Glomerular visceral epithelial cell (primary cell): ENCODE data around the gene CD72.

Source experiments
- DNase-seq: peaks from one replicate; pipeline ENCODE4 v3.0.0-alpha.2; 2016; ENCODE audit errors: extremely low spot score

CD72 gene, protein sequence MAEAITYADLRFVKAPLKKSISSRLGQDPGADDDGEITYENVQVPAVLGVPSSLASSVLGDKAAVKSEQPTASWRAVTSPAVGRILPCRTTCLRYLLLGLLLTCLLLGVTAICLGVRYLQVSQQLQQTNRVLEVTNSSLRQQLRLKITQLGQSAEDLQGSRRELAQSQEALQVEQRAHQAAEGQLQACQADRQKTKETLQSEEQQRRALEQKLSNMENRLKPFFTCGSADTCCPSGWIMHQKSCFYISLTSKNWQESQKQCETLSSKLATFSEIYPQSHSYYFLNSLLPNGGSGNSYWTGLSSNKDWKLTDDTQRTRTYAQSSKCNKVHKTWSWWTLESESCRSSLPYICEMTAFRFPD

DNA sequence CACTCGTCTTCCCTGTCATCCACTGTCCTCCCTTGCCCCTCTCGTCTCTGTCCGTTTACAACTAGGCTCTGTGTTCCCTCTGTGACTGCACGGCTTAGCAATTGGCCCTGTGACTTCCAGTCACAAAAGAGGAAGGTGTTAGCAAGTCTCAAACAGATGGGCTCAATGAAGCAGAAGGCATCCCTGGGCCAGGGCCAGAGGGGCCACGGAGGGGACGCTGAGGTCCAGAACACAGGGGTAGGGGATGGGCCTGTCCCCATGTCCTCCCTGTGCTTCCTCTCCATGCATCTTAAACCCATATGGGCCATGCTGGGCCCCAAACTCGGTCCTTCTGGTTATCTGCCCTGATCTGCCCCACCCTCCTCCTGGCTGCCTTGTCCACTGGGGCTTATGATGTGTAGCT is at the start of gene CD72:
CD72 (minus strand) TSS at position 89 of the 403 bp plus-strand sequence. CDS start 110 bp downstream, outside the sequence.
- DNase-seq: no peak

DNA sequence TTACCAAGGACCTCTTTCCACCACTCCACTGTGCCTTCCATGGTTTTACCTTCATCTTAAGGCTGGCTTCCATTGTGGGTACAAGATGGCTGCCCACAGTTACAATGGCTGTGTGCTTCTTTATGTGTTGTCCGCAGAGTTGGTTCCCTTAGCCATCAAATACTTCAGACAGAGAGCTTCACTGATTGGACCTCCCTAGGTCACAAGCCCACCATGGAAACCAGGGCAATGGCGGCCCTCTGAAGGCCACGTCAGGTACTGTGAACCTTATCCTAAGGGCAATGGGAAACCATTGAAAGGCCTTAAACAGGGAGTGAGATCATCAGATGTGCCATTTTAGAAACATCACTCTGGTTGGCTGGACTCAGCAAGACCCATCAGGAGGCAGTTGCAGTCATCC is 49.7 kb upstream of the CD72 start:
- no peak for DNase-seq

DNA sequence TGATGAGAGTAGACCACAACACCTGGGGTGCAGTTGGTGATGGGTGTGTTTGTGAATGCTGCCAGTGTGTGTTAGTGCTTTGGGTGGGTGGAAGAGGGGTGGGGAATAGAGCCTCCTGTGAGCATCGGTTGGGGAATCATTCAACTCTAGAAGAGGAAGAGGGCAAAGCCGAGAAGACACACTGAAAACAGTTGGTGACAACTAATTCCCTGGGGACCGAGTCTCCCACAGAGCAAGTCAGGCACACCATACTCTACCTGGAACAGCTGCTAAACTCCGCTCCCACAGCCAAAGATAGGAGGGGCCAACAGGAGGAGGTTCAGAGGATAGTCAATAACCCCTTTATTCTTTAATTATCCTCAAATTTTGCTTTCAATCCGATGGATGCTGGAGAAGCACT is 48.3 kb upstream of the CD72 start:
- no peak for DNase-seq

DNA sequence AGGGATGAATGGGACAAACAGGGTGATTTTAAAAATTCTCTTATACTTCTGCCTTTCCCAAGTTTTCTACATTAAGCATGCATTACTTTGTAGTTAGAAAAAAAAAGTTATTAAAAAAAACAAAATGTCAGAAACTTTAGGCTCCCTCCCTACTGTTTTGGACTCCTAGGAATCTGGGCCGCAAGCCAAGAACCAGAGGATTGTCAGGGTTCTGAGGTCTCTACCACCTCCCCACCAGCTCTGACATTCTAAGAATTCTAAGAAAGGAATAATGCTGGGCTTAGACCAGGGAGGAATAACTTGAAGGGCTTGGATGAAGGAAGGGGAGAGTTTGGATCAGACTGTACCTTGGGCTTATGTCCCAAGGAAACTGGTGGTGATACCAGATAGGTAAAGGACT is 47.8 kb upstream of the CD72 start:
- DNase-seq: peak; percentile 67

DNA sequence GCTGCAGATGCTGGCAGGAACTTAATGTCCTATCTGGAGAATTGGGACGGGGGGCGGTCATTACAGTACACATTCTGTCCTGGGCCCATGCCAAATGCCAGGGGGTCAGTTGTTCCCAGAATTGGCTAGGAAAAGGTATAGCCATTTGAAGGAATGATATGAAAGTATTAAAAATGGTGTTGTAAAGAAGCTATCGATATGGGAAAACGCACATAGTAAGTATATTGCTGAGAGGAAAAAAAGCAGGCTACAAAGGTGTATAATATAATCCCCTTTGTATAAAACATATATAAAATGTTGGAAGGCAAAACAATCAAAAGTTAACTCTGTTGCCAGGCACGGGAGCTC is 47.2 kb upstream of the CD72 start:
- DNase-seq: no peak

DNA sequence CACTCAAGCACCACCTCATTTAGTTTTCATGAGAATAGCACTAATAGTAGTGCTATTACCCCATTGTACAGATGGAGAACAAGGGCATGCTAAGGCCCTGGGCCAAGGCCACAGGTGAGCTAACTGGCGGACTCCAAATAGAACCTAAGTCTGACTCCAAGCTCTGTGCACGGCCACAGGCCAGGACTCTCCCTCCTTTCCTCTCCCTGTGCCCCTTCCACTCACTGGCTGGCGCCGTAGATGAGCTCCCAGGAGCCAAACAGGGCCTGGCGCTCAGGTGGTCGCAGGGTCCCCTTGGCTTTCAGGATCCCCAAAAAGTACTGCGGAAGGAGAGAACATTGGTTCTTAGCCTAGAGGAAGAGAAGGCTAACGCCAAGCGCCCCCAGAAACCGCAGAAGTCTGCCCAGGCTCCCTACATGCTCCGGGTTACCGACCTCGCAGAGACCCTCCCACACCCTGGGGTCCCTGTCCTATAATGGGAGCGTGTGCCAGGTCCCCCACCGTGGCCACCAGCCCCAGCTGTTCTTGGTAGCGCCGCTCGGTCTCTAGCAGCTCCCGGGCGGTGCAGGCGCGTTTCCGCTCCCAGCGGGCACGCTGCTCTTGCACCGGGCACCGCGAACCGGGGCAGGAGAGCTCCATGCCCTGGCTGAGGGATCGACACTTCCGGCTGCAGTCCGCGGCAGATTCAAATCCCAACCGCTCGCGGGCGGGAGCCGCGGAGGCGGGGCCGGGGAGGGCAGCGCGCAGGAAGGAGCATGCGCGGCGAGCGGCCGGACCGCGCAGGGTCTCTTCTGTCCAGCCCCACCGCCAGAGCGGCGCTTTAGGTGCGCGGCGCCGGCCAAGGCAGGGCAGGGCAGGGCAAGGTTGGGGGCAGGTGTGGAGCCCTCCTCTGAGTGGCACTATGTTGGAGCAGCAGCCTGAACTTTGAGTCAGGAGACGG is 46.6 kb upstream of the CD72 start, which contains the start of gene ARHGEF39:
ARHGEF39 (minus strand) TSS at position 665 of the 940 bp plus-strand sequence; CDS start at position 639, 26 bp downstream.
- peak; percentile 87 for DNase-seq

DNA sequence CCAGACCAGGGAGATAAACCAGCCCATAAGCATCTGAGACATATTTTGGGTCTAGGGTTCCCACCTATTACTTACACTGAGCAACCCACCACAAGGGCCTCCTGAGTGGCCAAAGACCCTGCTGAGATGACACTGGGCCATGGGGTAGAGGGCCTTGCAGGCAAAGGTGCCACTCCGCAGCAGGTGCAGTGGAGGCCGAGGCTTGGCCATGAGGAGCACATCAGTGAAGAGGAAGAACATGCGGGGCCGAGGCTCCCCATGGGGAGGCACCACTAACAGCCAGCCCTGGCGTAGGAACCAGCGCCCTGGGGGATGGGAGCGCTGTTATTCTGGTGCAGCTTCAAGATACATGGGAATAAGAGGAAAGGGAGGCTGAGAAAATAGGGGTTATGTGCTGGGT is 44.2 kb upstream of the CD72 start:
- DNase-seq: no peak

DNA sequence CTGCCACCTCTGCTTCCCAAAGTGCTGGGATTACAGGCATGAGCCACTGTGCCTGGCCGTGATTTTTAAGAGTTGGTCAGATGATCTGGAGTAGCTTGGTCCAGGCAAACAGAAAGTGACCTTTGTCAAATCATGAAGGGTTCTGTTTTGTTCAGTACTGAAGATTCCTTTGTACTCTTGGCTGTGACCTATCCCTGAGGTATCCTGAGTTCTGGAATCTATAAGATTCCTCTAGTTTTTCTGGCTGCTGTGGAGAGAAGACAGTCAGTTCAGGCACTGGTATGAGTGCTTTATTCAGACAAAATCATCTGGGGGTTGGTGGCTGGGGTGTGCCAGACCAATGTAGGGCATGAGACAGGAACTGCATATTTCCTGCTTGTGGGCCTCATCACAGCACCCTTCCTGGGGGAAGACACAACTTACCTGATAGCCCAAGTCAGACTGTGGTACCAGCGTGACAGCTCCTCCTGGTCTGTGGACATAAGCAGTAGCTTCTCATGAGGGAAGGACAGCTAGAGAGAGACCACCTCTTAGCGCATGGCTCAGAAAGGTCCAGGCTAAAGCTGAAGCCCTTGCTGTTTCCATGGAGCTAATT is 43.6 kb upstream of the CD72 start:
- no peak for DNase-seq

DNA sequence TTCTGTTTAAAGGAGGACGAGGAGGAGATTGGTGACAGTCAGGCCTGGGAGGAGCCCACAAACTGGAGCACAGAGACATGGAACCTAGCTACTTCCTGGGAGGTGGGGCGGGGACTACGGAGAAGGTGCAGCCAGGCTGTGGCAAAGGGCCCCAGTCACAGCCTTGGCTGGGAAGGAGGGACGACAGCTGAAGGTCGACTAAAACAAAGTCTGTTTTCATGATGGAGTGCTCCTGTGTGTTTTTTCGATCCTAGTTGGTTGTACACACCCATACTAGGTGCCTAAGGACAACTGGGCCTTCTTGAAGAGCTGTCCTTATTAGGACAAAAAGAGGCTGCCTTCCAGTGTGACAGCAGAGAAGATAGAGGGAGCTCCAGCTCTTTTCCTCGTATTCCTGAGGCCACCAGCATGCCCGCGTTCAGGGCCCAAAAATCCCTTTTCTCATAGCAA is 42.8 kb upstream of the CD72 start:
- DNase-seq: no peak

DNA sequence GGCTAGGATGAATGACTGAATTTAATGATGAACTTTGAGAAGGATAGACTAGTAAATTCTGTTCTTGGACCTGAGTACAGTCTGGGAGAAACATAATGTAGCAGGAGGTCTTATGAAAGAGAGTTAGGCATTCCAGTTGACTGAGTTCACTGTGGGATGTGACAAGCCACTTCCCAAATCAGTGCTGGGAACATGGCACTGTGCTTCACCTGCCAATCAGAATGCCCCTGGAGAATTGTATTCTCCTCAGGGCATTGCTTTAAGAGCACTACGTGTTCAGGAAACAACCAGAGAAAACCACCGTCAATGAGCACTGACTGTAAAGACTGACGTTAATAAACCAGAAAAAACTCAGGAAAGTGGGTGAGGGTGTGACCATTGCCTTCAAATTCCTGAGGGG is 41.1 kb upstream of the CD72 start:
- peak; percentile 56 for DNase-seq

DNA sequence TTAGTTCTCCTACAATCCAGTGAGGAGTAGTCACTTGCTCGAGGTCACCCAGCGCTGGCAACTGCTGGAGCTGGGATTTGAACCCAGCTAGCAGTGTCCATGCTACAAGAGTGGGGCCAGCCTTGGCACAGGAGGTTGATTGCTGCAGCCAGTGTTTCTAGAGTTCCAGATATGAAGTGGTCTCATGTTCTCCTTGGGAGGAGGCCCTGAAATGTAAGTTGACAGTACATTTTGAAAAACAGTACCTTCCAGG is 40.7 kb upstream of the CD72 start:
- peak; percentile 59 for DNase-seq

DNA sequence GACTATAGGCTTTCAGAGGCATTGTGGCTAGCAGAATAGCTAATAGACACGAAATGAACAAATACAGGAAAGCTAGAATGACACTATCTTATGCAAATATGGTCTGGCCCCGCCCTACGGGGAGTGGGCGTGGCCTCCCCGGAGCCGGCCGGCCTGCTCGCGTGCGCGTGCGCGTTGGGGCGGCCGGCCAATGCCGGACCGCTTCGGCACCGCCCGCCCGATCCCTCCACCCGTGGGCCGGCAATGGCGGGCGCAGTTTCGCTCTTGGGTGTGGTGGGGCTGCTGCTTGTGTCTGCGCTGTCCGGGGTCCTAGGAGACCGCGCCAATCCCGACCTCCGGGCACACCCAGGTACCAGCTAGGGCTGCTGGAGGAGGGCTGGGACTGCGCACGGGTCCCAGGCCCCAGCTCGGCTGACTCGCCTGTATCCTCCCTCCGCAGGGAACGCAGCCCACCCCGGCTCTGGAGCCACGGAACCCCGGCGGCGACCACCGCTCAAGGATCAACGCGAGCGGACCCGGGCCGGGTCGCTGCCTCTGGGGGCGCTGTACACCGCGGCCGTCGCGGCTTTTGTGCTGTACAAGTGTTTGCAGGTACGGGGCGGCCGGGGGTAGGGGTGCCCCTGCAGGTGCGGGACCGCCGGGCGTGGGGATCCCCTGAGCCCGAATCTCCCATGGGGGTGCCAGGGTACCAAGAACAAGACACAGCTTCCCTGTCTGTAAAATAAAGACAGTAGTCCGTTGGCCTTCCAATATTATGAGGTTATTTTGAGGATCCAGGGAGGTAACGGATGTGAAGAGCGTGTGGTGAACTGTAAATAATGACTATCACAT is 40.1 kb upstream of the CD72 start, which contains the start of gene CCDC107:
CCDC107 (plus strand) TSS at position 156 of the 831 bp plus-strand sequence; CDS start at position 244, 88 bp downstream.
- DNase-seq: peak; percentile 93

DNA sequence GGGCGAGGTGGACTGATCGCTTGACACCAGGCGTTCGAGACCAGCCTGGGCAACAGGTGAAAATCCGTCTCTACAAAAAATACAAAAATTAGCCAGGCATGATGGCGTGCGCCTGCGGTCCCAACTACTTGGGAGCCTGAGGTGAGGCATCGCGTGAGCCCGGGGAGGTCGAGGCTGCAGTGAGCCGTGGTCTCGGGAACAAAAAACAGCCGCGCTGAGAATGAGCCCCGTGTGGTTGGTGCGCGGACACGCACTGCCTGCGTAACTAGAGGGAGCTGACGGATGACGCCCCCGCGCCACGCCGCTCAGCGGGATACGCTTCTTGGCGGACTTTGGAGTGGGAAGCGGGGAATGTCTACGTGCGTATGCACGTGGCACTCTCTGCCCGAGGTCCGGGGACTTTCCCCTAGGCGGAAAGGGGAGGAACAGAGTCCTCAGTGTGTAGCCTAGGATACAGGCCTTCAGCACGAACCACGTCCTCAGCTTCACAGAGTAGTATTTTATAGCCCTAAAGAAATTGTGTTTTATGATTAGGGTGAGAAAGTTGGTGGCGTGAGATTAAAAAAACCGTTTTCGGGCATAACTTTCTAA is 39.4 kb upstream of the CD72 start, which contains the start of gene RMRP:
RMRP (minus strand) TSS at position 474 of the 591 bp plus-strand sequence.
- peak; percentile 100 for DNase-seq

DNA sequence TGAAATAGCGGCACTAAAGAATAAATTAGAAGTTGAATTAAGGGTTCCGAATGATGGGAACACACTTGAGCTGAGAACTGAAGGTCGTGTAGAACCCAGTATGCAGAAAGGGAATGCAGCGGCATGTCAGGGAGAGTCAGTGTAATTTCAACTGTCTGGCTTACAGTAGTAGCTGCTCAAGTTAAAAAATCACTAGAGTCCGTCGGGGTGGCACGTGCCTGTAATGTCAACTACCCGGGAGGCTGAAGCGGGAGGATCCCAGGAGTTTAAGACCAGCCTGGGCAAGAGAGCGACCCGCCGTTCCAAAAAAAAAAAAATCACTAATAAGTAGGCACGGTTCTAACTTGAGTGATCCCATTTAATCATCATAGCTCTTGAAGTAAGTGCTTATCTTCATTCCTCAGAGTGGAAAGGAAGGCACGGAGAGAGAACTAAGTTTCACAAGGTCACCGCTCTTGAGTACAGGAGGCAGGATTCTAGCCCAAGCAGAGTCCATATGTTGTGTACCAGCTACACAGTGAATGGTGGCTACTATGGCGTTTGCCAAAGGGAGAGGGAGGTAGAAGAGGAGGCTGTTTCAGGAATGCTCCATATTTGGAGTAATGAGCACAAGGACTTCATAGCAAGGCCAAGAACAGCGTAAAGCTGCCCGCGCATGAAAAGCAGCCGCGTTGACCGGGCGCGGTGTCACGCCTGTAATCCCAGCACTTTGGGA is 38.8 kb upstream of the CD72 start:
- no peak for DNase-seq

DNA sequence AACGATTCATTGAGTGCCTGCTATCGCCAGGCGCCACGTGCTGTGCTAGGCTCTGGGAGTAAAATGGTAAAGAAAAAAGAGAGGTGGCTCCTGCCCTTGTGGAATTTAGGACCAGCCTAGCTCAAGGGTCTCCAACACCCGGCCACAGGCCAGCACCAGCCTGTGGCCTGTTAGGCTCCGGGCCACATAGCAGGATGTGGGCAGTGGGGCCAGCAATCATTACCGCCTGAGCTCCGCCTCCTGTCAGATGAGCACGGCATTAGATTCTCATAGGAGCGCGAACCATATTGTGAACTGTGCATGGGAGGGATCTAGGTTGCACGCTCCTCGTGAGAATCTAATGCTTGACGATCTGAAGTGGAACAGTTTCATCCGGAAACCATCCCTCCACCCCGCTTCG is 38.1 kb upstream of the CD72 start:
- DNase-seq: no peak

DNA sequence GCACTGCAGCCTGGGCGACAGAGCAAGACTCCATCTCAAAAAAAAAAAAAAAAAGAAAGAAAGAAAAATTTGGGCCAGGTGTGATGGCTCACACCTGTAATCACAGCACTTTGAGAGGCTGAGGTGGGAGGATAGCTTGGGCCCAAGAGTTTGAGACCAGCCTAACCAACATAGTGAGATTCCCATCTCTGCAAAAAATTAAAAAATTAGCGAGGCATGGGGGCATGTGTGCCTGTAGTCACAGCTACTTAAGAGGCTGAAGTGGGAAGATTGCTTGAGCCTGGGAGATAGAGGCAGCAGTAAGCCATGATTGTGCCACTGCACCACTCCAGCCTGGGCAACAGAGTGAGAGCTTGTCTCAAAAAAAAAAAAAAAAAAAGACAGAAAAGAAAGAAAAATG is 35.4 kb upstream of the CD72 start:
- no peak for DNase-seq

DNA sequence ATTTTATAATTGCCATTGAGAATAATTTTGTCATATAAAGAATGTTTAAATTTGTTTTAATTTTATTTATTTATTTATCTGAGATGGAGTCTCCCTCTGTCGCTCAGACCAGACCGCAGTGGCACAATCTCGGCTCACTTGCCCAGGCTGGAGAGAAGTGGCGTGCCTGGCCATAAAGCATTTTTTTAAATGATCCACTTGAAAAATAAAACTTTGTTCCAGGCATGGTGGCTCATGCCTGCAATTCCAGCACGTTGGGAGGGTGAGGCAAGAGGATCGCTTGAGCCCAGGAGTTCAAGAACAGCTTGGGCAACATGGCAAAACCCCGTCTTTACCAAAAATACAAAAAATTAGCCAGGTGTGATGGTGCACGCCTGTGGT is 34.6 kb upstream of the CD72 start:
- no peak for DNase-seq

DNA sequence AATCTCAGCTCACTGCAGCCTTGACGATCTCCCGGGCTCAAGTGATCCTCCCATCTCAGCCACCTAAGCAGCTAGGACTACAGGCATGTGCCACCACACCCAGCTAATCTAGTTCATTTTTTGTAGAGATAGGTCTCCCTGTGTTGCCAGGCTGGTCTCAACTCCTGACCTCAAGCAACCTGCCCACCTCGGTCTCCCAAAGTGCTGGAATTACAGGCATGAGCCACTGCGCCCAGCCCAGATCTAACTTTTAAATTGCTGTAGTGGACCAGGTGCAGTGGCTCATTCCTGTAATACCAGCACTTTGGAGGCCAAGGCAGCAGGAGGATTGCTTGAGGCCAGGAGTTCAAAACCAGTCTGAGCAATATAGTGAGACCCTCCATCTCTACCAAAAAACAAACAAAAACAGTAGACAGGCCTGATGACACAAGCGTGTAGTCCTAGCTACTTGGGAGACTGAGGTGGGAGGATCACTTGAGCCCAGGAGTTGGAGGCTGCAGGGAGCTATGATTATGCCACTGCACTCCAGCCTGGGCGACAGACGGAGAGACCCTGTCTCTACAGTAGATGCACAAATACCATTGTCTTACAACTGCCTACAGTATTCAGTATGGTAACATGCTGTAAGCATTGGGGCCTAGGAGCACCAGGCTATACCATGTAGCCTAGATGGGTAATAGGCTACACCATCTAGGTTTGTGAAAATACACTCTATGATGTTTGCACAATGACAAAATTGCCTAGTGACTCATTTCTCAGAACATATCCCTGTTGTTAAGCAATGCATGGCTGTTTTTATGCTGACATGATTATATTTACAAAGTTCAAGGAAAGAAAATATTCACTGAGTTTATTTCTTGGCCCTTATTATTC is 34.0 kb upstream of the CD72 start:
- no peak for DNase-seq

DNA sequence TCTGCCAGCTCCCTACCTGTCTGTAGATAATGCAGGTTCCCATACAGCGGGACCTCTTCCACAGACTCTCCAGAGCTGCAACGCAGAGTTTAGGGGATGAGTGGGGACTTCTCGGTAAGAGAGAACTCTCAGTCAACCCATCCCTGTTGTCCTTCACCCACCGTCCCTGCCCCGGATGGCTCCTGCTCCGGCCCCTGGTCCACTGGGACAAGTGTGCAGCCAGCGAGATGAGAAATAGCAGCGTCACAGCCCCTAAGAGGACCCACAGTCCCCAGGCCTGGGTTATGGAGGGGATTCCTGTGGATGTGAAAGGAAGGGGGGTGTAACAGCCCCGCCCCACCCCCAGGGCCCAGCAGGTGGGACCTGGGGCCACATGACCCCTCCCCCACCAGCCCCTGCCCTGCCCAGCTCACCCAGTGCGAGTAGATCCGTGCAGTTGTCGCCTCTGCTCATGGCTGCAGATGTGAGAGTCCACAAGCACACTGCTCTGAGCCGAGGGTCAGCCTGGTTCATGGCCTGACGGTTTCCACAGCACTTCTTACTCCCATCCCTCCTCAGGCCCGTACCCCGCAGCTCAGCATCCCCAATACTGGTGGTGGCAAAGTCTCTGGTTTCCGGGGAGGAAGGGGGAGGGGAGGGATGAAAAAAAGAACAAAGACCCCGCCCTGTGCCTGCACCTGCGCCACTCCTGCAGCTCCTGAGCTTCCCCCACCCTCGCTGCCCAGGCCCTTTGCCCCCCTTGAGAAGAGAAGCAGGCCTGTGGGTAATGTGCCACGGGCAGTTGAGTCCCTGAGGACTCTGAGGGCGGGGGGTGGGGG is 32.3 kb upstream of the CD72 start, which contains the start of gene SIT1:
SIT1 (minus strand) TSS at position 591 of the 818 bp plus-strand sequence; CDS start at position 513, 78 bp downstream.
- DNase-seq: no peak
